Muscle layer of duodenum (tissue), 2 donors: Measurements from ENCODE around the gene TAF1.
"Not testable (repeated sequence)": the region's sequence is repeated elsewhere in the genome, so short reads cannot be mapped to it uniquely, and the experiment has no call there.

ENCODE experiments used
- H3K27ac ChIP-seq: one replicate; pipeline ENCODE4 v1.7.0; 2013; ENCODE audit warnings: mild to moderate bottlenecking, low read length
- H3K27me3 ChIP-seq: one replicate; pipeline ENCODE4 v1.7.0; 2013; ENCODE audit warnings: low read depth, mild to moderate bottlenecking, control low read depth, low read length
- H3K36me3 ChIP-seq, 2 donors: one replicate each; pipeline ENCODE4 v1.7.0; 2013; ENCODE audit warnings: low read length in 2 of 2, control low read depth in 1 of 2, mild to moderate bottlenecking in 1 of 2; ENCODE audit not compliant: insufficient read depth in 2 of 2, control insufficient read depth in 1 of 2
- H3K4me1 ChIP-seq, 2 donors: one replicate each; pipeline ENCODE4 v1.7.0; 2013; ENCODE audit warnings: low read length in 2 of 2, mild to moderate bottlenecking in 2 of 2, control low read depth in 1 of 2, moderate library complexity in 1 of 2; ENCODE audit not compliant: insufficient read depth in 2 of 2, control insufficient read depth in 1 of 2
- H3K4me3 ChIP-seq, 2 donors: one replicate each; pipeline ENCODE4 v1.7.0; 2013; ENCODE audit warnings: low read length in 2 of 2, low read depth in 1 of 2, mild to moderate bottlenecking in 1 of 2
- H3K9me3 ChIP-seq, 2 donors: one replicate each; pipeline ENCODE4 v1.7.0; 2013; ENCODE audit warnings: low read length in 2 of 2, control low read depth in 1 of 2, mild to moderate bottlenecking in 1 of 2; ENCODE audit not compliant: control insufficient read depth in 1 of 2
- donor health status: healthy.

Gene TAF1

GRCh38 chrX:71365356-71365874, 742 bp upstream of the TAF1 start:
- no peaks in the 10 kb centered on the region for H3K36me3 ChIP-seq
- peak overlapping the region; percentile 59 to 70 for H3K4me3 ChIP-seq
- H3K27me3 ChIP-seq = no peaks in the 10 kb centered on the region
- H3K9me3 ChIP-seq = no peaks in the 10 kb centered on the region
- peaks cover 0 to 7% of the 10 kb centered on the region in 2 donors for H3K4me1 ChIP-seq
- H3K27ac ChIP-seq = peak overlapping the region; percentile 94

GRCh38 chrX:71366674-71367256, 608 bp downstream of the TAF1 start:
- Histone ChIP-seq H3K4me1 (peaks cover 0 to 7% of the 10 kb centered on the region in 2 donors), H3K27ac (peak overlapping the region; percentile 86), H3K27me3 (no peaks in the 10 kb centered on the region), H3K9me3 (no peaks in the 10 kb centered on the region), H3K36me3 (no peaks in the 10 kb centered on the region), H3K4me3 (peak overlapping the region; percentile 78 to 81)

GRCh38 chrX:71367396-71367795, 1.2 kb downstream of the TAF1 start:
- no peaks in the 10 kb centered on the region for H3K27me3 ChIP-seq
- H3K27ac ChIP-seq = peak overlapping the region; percentile 86
- H3K4me1 ChIP-seq = peaks cover 0 to 7% of the 10 kb centered on the region in 2 donors
- H3K4me3 ChIP-seq = peak overlapping the region; percentile 78 to 81
- no peaks in the 10 kb centered on the region for H3K36me3 ChIP-seq
- H3K9me3 ChIP-seq = no peaks in the 10 kb centered on the region

GRCh38 chrX:71372388-71372787, 6.2 kb downstream of the TAF1 start:
- no peaks in the 10 kb centered on the region for H3K27me3 ChIP-seq
- H3K36me3 ChIP-seq = peaks cover 15 to 17% of the 10 kb centered on the region in 2 donors
- H3K9me3 ChIP-seq = no peaks in the 10 kb centered on the region

GRCh38 chrX:71378732-71379131, 12.6 kb downstream of the TAF1 start:
- Histone ChIP-seq H3K27me3 (no peaks in the 10 kb centered on the region), H3K9me3 (no peaks in the 10 kb centered on the region), H3K4me3 (no peak overlapping the region), H3K27ac (no peak overlapping the region), H3K36me3 (peaks cover 45 to 48% of the 10 kb centered on the region in 2 donors), H3K4me1 (no peaks in the 10 kb centered on the region)

More at GRCh38 chrX:71372388-71372787, 6.2 kb downstream of the TAF1 start:
- Histone ChIP-seq H3K4me3 (no peak overlapping the region), H3K27ac (no peak overlapping the region), H3K4me1 (peaks cover 0 to 7% of the 10 kb centered on the region in 2 donors)

- H3K4me3 ChIP-seq, H3K27me3 ChIP-seq, H3K4me1 ChIP-seq, H3K27ac ChIP-seq, H3K9me3 ChIP-seq: not testable (repeated sequence)
- H3K36me3 ChIP-seq = peaks cover 53 to 69% of the 10 kb centered on the region in 2 donors
Observed at GRCh38 chrX:71391725-71392124, 25.6 kb downstream of the TAF1 start.

- H3K4me1 ChIP-seq = no peaks in the 10 kb centered on the region
- H3K27me3 ChIP-seq = no peaks in the 10 kb centered on the region
- H3K27ac ChIP-seq = no peak overlapping the region
- H3K9me3 ChIP-seq = no peaks in the 10 kb centered on the region
- peaks cover 48 to 70% of the 10 kb centered on the region in 2 donors for H3K36me3 ChIP-seq
- no peak overlapping the region for H3K4me3 ChIP-seq
Observed at GRCh38 chrX:71393919-71394318, 27.8 kb downstream of the TAF1 start.

GRCh38 chrX:71396576-71396975, 30.4 kb downstream of the TAF1 start:
- no peaks in the 10 kb centered on the region for H3K4me1 ChIP-seq
- no peaks in the 10 kb centered on the region for H3K9me3 ChIP-seq
- no peaks in the 10 kb centered on the region for H3K27me3 ChIP-seq
- peaks cover 44 to 64% of the 10 kb centered on the region in 2 donors for H3K36me3 ChIP-seq
- no peak overlapping the region for H3K4me3 ChIP-seq
- no peak overlapping the region for H3K27ac ChIP-seq

DNA sequence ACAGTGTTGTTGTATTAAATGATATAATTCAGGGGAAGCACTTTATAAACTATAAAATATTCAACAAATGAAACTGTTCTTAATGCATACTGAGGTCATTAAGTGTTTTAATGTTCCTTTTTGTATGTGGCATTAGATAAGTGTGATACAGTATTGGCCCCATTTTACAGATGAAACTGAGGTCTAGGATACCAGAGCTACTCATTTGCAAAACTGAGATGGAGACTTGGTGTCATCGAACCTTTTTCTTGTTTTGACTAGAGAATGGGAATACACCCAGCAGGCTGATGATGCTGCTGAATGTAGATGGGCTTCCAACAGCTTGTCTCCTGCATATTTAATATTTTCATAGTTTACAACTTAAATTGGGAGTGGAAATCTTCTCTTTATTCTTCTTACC, 34.6 kb downstream of the TAF1 start:
- Histone ChIP-seq H3K4me3 (no peak overlapping the region), H3K9me3 (no peaks in the 10 kb centered on the region), H3K4me1 (no peaks in the 10 kb centered on the region), H3K27ac (no peak overlapping the region), H3K36me3 (peaks cover 20 to 41% of the 10 kb centered on the region in 2 donors), H3K27me3 (no peaks in the 10 kb centered on the region)

GRCh38 chrX:71416260-71416659, 50.1 kb downstream of the TAF1 start:
- H3K36me3 ChIP-seq = peaks cover 9 to 12% of the 10 kb centered on the region in 2 donors
- H3K4me3 ChIP-seq, H3K9me3 ChIP-seq, H3K4me1 ChIP-seq, H3K27ac ChIP-seq, H3K27me3 ChIP-seq: not testable (repeated sequence)

- Histone ChIP-seq H3K36me3 (peaks cover 15 to 23% of the 10 kb centered on the region in 2 donors), H3K27ac (no peak overlapping the region)
Observed at GRCh38 chrX:71420686-71421085, 54.5 kb downstream of the TAF1 start.

GRCh38 chrX:71432733-71433132, 66.6 kb downstream of the TAF1 start:
- H3K4me3 ChIP-seq = no peak overlapping the region
- H3K4me1 ChIP-seq = no peaks in the 10 kb centered on the region
- peaks cover 4 to 5% of the 10 kb centered on the region in 2 donors for H3K36me3 ChIP-seq
- H3K9me3 ChIP-seq = no peaks in the 10 kb centered on the region
- H3K27me3 ChIP-seq = no peaks in the 10 kb centered on the region
- no peak overlapping the region for H3K27ac ChIP-seq

More at GRCh38 chrX:71420686-71421085, 54.5 kb downstream of the TAF1 start:
- no peak overlapping the region for H3K4me3 ChIP-seq
- no peaks in the 10 kb centered on the region for H3K27me3 ChIP-seq
- H3K9me3 ChIP-seq = no peaks in the 10 kb centered on the region
- no peaks in the 10 kb centered on the region for H3K4me1 ChIP-seq
